Stimulated activated CD4-positive, alpha-beta T cell treated with anti-CD3 and anti-CD28 coated beads, Interleukin-12 subunit alpha, Interleukin-12 subunit beta, amount 100 ng/mL, for 48 hours (primary cell): ENCODE measurements around the gene LHPP.

Experiments used
- DNase-seq, 3 donors: peaks; one replicate each; pipeline ENCODE4 v3.0.0-alpha.2; 2020; ENCODE audit warnings: low read depth in 2 of 3, low spot score in 1 of 3

LHPP gene

GRCh38 chr10:124447751-124448466 lies 13.7 kb upstream of the LHPP start:
- no peak for DNase-seq

GRCh38 chr10:124448696-124449169 lies 12.9 kb upstream of the LHPP start:
- no peak for DNase-seq

DNA sequence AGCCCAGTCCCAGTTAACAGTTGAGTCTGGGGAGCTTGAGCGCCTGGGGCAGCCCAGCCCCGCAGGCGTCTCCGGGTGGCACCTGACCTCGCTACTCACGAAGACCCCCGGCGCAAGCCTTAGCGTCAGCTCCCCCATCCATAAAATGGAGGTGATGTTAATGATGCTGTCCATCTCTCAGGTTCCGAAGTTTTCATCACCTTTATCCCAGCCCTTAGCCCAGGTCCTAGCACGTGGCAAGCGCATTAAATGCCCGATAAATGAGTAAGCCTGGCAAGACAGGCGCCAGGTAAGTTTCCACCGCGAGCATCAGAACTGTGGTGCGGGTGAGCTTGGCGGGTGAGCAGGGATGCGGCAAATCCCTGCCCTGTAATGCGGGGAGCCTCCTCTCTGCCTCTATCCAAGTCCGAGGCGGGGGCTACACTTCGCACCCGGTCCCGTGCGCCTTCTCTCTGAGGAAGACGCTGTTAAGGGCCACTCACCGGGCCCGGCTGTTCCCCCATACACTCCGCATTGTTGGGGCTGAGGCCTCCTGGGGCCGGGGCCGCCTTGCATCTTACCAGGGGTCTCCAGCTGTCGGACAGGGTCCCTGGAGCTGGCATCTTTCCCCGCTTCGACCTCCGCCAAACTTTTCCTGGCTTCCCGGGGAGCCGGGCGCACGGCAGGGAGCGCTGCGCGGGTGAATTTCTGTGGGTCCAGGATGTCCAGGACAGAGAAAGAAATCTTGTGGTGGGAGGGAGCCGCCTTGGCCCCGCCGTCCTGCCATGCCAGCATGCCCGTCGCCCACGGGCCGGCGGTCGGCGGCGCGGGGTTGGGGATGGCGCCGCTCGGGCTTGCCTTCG lies 12.2 kb upstream of the LHPP start:
- no peak for DNase-seq

DNA sequence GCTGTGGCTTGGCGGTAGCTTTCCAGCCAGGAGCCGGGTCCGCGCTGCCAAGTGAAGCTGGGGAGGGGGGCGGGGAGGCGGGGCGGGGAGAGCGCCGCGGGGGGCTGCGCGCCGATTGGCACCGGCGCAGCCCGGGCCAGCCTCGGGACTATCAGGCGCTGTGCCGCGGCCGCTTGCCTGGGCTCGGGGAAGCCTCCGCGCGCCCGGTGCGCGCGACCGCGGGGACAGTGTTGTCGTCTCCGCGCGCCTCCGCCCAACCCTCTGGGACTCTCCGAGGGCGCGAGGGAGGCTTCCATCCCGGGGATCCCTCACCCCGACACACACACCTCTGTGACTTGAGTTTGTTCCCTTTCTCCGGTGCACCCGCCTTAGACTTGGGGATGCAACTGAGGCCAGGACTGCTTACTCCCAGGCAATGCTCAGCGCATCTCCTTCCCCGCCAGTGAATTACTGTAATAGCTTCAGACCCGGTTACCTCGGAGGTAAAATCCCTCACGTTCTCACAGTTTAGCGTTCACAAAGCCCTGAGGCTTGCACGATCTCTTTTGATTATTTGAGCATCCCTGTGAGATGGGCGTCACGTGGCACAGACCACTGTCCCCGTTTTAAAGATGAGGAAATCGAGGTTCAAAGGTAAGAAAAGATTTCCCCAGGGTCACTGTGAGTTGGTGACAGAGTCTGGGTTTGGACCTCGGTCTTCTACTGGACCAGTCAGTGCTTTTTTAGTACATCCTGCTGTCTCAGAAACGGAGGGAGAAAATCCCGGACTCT lies 11.4 kb upstream of the LHPP start, which contains the start of gene NKX1-2:
TSS of gene NKX1-2 (minus strand) at position 24 of the 771 bp plus-strand sequence. CDS start 92 bp downstream, outside the sequence.
- no peak for DNase-seq

DNA sequence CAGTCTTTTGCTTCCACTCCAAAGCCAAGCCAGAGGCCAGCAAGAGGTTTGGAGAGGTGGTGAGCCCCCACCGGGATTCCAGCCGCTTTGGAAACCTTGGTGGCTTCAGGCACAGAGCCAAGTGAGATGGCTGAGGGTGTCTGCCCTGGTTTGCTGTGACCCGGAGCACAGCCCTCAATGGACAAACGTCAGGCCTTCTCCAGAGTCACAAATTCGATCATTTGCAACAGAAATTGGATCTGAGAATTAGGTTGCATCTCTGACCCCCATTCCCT lies 10.9 kb upstream of the LHPP start:
- DNase-seq = no peak

DNA sequence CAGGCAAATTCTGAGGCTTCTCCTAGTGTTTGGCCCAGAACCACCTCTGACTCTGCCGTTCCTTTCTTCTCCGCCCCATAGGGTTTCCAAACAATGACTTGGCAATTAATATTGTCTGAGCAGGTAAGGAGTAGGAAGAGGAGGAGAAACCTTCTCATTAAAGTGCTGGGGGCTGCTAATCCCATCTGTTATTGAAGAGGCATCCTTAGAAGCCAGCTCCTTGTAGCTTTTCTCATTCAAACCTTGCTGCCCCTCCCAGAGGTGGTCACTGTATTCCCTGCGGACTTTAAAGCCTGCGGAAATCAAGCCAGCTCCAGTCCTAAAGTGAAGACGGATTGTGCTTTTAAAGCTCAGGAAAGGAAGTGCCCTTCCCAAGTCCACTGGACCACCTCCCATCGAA lies 10.3 kb upstream of the LHPP start:
- no peak for DNase-seq

DNA sequence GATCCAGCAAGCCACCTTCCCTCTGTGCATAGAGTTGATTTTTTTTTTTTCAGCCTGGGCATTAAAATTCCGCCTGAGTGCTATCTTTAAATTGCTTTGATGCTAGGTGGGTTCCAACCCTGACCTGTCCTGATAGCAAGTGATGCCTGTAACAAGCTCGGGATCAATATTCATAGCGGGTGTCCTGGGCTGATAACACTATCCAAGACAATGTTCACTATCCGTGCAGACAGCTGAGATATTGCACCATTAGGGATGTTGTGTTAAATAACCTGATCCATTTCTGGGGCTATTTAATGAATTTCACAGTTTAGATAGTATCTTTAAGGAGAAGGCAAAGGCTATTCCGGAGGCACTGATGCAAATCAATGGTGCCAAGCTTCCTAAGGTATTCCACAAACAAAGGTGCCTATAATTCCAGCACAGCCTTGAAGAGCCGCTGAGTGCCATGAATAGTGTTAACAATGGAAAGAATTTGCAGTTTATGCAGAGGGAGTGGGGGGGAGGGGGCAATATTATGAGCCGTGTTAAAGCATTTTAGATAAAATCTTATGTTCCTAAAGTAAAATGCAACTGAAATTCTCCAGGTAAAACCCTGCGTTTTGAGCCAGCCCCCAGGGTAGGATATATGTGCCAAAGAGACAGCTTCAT lies 7.5 kb upstream of the LHPP start:
- no peak for DNase-seq

- DNase-seq = no peak
Observed at GRCh38 chr10:124455441-124455840, 6.2 kb upstream of the LHPP start.

DNA sequence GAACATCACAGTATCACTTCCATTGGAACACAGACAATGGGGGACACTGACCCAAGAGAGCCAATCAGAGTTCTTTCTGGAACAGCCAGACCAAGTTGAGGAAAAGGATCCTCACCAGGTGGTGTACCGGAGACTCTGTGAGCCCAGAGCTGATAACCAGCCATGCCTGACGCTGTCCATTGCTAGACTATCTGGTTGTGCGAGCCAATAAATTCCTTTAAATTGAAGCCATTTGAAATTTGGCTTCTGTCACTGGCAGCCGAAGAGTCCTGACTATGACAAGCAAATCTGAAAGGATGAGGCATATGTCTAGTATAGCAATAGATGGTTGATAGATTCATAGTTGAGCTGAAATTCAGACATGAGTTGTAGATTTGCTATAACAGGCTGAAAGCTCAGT lies 3.1 kb upstream of the LHPP start:
- DNase-seq = no peak

- DNase-seq = no peak
Observed at GRCh38 chr10:124458889-124459288, 2.7 kb upstream of the LHPP start.

- no peak for DNase-seq
Observed at GRCh38 chr10:124459395-124459794, 2.2 kb upstream of the LHPP start.

- no peak for DNase-seq
Observed at GRCh38 chr10:124460144-124460543, 1.5 kb upstream of the LHPP start.

DNA sequence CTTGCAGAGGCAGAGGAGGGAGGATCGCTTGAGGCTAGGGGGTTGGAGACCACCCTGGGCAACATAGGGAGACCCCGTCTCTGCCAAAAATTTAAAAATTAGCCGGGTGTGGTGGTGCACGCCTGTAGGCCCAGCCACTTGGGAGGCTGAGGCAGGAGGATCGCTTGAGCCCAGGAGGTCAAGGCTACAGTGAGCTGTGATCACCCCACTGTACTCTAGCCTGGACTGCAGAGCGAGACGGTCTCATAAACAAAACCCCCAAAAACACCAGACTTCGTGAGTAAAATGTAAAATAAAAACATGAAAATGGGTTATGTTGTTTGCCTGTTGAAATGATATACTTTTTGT lies 699 bp downstream of the LHPP start:
- DNase-seq = no peak

DNA sequence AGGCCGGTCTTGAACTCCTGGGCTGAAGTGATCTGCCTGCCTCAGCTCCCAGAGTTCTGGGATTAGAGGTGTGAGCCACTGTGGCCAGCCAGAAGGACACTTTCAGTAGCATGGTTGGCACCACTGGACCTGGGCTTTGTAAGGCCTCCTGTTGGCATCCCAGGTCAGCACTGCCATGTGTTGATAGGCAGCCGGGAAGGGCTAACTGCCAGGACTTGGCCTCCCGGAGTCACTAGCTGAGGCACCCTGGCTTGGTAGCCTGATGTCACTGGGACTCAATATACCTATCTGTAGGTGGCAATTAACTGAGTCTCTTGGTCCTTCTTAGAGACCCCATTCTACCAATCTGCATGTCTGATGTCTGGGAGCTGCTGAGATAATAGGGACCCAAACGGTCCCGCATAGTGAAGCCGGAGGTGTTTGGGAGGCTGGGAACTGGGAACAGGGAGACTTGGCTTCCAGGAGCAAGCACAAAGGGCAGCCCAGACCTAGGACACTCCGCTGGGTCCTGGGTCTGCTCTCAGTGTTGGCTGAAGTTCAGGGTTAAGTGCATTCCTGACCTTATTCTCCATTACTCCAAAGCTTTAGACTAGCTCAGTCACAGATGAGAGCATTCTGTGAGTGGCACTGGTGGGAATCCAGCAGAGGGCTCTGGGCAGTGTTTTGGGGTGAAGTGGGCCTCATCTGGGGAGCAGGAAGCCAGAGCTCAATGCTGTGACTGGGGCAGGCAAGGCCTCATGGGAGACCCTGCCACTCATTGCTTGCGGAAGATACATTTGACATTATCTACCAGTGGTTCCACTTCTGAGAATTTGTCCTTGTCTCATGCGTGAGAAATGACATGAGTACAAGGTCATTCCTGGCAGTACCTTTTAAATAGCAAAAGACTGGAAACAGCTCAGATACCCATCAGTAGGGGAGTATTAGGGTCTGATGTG lies 2.7 kb downstream of the LHPP start:
- DNase-seq = no peak

GRCh38 chr10:124465003-124465776 lies 3.6 kb downstream of the LHPP start:
- DNase-seq = no peak

- DNase-seq = no peak
Observed at GRCh38 chr10:124465777-124466488, 4.3 kb downstream of the LHPP start.

DNA sequence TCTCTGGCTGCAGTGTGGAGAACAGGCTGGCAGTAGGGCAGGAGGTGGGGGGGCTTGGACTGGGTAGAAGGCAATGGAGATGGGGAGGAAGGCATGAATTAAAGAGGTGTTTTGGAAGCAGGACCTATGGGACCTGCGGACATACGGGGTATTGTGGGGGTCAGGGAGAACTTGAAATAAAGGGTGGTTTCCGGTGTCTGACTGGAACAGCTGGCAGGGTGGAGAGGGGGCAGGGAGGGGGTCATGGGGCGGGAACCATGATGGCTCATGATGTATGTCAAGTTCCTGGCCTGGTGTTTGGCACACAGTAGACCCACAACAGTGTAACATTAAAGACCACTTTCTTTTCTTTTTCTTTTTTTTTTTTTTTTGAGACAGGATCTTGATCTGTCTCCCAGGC lies 5.5 kb downstream of the LHPP start:
- DNase-seq = no peak

DNA sequence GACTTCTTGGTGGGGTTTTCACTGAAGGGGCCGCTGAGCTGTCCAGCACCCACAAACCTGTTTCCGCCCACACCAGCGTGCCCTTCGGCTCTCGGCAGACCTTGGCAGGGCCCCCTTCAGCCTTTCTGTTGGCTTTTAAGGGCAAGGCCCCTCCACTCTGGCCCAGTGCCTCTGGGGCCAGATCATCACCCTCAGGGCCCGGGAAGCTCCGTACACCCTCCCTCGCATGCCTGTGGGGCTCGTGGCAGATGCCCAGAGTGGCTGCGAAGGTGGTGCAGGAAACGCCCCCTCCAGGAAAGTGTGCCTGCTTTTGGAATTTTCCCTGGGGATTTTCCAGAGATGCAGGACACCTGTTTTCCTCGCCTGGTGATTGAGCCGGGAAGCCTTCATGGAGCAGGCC lies 7.0 kb downstream of the LHPP start:
- no peak for DNase-seq

DNA sequence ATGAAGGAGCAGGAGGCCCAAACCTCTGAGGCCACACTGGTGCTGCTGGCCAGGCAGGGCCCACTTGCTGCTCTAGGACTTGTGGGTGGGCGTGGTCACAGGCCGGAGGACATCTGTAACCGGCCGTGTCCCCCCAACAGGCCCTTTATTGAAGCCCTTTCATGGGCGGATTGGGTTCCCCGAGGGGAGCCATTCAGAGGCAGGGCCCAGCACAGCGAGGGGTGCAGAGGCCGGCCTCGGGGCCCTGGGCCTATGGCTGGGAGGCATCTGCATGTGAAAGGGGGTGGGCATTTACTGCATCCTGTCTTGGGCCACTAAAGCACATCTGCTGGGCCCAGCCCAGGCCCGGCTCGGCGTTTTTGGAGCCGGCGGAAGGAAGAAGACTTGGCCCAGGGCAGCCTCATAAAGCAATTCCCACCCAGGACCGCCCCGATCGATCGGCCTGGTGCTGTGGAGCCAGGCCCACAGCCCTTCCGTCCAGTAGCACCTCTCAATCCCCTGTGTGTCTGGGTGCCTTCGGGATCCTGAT lies 8.4 kb downstream of the LHPP start:
- DNase-seq = no peak
